Measurements from ENCODE around the gene SYNE4. TPM values are rescaled to one million over a fixed set of nuclear protein-coding genes. Genes with fewer than 3 reads are reported as not detected.
A peak's percentile ranks its signal among the peaks of the same experiment; 100 is the strongest.

Gene SYNE4
- total RNA-seq, 1 donor from 2014 or later: 0.30 TPM

DNA sequence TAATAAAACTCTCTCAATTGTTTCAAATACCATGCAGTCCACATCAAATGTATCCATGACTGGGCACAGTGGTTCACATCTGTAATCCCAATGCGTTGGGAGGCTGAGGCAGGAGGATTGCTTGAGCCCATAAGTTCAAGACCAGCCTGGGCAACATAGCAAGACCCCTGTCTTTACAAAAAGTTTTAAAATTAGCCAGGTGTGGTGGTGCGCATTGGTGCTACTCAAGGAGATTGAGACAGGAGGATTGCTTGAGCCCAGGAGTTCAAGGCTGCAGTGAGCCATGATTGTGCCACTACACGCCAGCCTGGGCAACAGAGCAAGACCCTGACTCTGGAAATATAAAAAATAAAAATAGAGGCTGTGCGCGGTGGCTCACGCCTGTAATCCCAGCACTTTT lies 19.1 kb upstream of the SYNE4 start:
- intact Hi-C loops (cut with micrococcal nuclease): no loop called here
- ATAC-seq: no peak
- DNase-seq: no peak

GRCh38 chr19:36026091-36026876 lies 17.7 kb upstream of the SYNE4 start:
- intact Hi-C loops (cut with micrococcal nuclease): no loop called here
- DNase-seq (no peak), ATAC-seq (no peak)

GRCh38 chr19:36025541-36025940 lies 16.9 kb upstream of the SYNE4 start:
- DNase-seq: no peak
- intact Hi-C loops (cut with micrococcal nuclease): no loop called here

DNA sequence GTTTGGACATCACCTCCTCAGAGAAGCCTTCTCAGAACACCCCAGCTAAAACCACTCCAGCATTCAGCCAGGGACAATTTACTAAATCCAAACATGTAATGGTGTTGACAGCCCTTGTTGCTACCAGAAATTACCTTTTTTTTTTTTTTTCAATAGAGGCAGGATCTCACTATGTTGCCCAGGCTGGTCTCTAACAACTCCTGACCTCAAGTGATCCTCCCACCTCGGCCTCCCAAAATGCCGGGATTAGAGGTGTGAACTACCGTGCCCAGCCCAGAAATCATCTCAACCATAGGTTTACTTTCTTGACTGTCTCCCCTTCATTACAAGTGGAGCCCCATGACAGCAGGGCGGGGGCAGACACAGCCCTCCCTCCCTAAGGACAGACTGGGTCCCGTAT lies 14.8 kb upstream of the SYNE4 start:
- no peak for ATAC-seq
- no peak for DNase-seq
- intact Hi-C loops (cut with micrococcal nuclease): no loop called here

More at GRCh38 chr19:36025541-36025940, 16.9 kb upstream of the SYNE4 start:
- no peak for ATAC-seq

DNA sequence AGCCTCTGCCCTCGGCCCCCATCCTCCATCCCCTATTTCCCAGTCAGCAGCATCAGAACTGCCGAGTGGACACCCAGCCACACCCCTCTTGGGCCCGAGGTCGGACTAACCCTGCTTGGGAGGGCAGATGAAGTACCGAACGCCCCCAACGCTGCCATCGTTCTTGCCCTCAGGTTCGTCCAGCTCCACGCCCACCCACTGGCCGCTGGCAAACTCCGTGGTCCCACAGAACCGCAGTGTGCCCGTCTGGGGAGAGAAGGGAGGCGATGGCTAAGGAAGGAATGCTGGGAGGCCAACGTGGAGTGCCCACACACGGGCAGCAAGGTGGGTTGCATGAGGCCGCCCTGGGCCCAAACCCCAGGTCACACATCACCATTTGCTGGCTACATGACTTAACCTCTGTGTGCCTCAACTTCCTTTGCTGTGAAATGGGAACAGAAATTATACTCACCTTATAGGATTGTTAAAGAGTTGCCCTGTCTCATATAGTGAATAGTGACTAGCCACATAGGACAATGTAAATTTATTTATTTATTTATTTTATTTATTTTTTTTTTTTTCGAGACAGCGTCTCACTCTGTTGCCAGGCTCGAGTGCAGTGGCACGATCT lies 10.6 kb upstream of the SYNE4 start:
- ATAC-seq (no peak), DNase-seq (no peak)
- intact Hi-C loops (cut with micrococcal nuclease): no loop called here

DNA sequence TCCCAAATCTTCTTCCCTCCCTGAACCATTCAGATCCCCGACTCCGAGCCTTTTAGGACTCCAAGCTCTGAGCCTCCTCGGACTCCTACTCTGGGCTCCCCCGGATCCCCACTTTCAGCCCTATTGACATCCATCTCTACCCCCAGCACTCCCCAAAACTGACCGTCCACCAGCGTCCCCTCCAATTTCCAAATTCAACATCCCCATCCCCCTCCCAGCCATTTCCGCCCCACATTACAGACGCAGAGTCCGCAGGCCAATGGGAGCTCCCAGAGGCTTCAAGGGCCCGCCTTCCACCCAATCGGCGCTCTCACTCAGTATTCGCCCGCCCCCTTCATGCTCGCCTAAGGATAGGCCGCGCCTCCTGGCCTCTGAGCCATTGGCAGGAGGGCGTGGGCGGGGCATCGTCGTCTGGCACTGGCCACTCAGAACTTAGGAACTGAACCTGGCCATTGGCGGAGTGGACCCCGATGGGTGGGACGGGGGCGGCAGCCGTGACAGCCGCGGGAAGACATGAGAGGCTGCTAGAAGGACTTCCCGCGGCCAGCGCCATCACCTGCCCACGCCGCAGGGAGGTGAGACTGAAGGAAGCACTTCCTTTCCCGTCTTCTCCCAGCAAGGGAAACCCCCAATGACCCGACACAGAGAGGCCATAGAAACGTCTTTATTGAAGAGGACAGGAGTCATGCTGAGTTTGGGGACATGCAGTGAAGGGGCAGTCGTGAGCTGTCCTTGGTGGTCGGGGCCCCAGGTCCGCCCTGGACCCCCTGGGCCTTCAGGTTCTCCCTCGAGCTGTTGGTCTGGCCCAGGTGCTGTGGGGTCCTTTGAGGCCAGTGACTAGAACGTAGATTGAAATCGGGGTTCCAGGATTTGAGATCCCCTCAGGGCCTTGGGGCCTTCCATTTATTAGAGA lies 5.7 kb upstream of the SYNE4 start, which contains the start of gene ALKBH6:
Gene ALKBH6, minus strand, starts transcription at position 202 of the 913 bp plus-strand sequence. CDS start 816 bp downstream, outside the sequence.
- intact Hi-C loops (cut with micrococcal nuclease): no loop called here
- DNase-seq (peak; percentile 100), ATAC-seq (peak; percentile 98)

GRCh38 chr19:36013280-36014011 lies 4.8 kb upstream of the SYNE4 start:
- DNase-seq (no peak), ATAC-seq (no peak)
- intact Hi-C loops (cut with micrococcal nuclease): no loop called here

- no peak for ATAC-seq
- intact Hi-C loops (cut with micrococcal nuclease): no loop called here
- DNase-seq: no peak
These were observed 1.8 kb upstream of the SYNE4 start for GRCh38 chr19:36010402-36010801.

DNA sequence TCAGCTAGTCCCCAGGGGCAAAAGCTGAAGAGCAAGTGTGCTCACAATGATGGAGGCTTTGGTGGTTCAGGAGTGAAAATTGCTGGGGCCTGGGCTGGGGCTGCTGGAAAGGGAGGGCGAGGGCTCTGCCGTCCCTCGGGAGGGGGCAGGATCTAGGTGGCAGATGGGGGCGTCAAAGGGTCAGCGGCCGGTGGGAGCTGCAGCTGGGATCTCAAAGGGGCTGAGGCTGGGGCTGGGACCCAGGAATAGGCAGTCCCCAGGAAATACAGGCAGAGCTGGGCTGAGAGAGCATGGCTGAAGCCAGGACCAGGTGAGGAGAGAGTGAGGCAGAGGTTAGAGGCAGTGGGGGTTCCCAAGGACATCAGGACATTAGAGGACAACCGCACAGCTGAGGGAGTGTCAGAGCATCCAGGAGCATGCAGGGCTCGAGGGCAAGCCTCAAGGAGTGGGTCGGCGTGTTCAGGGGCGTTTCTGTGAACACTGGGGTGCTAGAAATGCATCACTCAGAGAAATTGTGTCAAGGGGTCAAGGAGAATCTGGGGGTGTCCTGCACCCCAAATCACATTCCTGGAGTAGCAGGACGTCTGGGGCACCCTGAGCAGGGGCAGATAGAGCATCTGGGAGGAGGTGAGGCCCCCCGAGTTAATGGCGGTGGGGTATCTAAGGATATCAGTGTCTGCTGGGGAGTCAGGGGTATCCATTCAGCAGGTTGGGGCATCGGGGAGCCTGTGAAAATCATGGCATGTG lies 1.2 kb upstream of the SYNE4 start:
- DNase-seq: no peak
- intact Hi-C loops (cut with micrococcal nuclease): no loop called here

GRCh38 chr19:36009220-36009619 lies 607 bp upstream of the SYNE4 start:
- DNase-seq (peak; percentile 84), ATAC-seq (peak; percentile 64)
- intact Hi-C loops (cut with micrococcal nuclease): no loop called here

More for the DNA sequence above, 1.2 kb upstream of the SYNE4 start:
- ATAC-seq: no peak

DNA sequence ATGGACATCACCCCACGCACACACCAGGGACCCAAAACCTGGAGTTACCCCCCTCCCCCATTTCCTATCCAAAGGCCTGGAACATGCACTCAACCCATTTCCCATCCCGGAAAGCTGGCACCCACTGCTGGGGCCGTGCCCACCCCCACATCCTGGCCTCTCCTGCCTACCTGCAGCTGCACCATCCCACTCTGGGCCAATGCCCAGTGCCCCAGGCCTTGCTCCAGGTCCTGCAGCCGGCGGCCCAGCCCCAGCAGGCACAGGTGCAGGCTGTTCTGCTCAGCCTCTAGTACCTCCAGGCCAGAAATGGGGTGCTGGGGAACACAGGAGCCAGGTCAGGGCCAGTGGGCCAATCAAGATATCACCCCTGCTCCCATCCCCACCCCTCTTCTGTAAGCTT lies 1.7 kb downstream of the SYNE4 start:
- intact Hi-C loops (cut with micrococcal nuclease): no loop called here
- ATAC-seq (no peak), DNase-seq (no peak)

GRCh38 chr19:36003284-36003683 lies 5.3 kb downstream of the SYNE4 start:
- DNase-seq (no peak), ATAC-seq (no peak)
- intact Hi-C loops (cut with micrococcal nuclease): no loop called here

GRCh38 chr19:36001605-36002004 lies 7.0 kb downstream of the SYNE4 start:
- DNase-seq (no peak), ATAC-seq (no peak)
- intact Hi-C loops (cut with micrococcal nuclease): no loop called here

GRCh38 chr19:35996777-35997176 lies 11.8 kb downstream of the SYNE4 start:
- DNase-seq (no peak), ATAC-seq (no peak)
- intact Hi-C loops (cut with micrococcal nuclease): no loop called here

- intact Hi-C loops (cut with micrococcal nuclease): no loop called here
- peak; percentile 99 for DNase-seq
- ATAC-seq: peak; percentile 96
These were observed 13.3 kb downstream of the SYNE4 start, which contains the start of gene SDHAF1 for GRCh38 chr19:35995048-35995993. Gene SDHAF1 (plus strand): TSS chr19:35995188. CDS start chr19:35995275, 87 bp downstream.

DNA sequence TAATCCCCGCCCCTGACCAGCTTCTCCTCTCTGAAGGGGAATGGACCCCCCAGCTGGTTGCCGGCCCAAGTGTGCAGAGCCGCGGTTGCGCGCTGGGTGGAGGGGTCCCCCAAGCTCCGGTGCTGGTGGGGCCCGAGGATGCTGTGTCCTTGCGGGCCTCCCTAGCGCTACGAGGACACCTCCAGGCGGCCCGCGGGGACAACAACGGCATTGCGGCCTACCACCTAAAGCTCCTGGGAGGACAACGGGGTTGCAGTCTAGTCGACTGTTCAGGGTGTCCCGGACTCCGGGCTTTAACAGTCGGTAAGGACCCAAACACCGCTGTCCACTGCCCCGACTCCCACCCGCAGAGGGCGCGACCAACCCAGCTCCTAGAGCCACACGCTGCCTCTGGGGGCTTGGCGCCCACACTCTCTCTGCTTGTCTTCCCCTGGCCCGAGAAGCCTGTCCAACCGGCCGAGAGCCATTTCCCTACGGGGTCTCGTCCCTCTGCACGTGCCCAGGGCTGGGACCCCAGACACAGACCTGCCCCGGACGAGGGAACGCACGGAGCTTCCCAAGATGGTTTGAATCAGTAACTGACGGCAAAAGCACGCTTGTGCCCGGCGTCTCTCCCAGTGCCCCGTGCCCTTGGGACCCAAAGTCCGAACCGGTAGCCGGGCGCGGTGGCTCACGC lies 14.6 kb downstream of the SYNE4 start:
- DNase-seq: peak; percentile 50
- intact Hi-C loops (cut with micrococcal nuclease): no loop called here
- peak; percentile 27 for ATAC-seq

Data from left ventricle myocardium superior (tissue), 1 donor.